HG03135 (cell line): Measurements from ENCODE around the gene IL11RA.

Source experiments
- ATAC-seq: cut with Tn5 transposase; IDR thresholded peaks from one replicate; pipeline ENCODE4 v1.9.1; 2021; ENCODE audit warnings: mild to moderate bottlenecking, moderate library complexity; ENCODE audit not compliant: unreplicated experiment

The IL11RA gene

GRCh38 chr9:34684816-34685215 lies 32.8 kb downstream of the IL11RA start:
- no peak for ATAC-seq

GRCh38 chr9:34685591-34685990 lies 33.6 kb downstream of the IL11RA start:
- no peak for ATAC-seq

GRCh38 chr9:34686231-34686630 lies 34.2 kb downstream of the IL11RA start:
- ATAC-seq = no peak

- no peak for ATAC-seq
Observed at GRCh38 chr9:34686732-34687131, 34.7 kb downstream of the IL11RA start.

GRCh38 chr9:34687276-34688030 lies 35.5 kb downstream of the IL11RA start:
- ATAC-seq = no peak

GRCh38 chr9:34688329-34689115 lies 36.5 kb downstream of the IL11RA start:
- no peak for ATAC-seq

- ATAC-seq = no peak
Observed at GRCh38 chr9:34689116-34689470, 37.1 kb downstream of the IL11RA start.

GRCh38 chr9:34689512-34689911 lies 37.5 kb downstream of the IL11RA start:
- no peak for ATAC-seq

GRCh38 chr9:34690983-34691935 lies 39.3 kb downstream of the IL11RA start, which contains the start of gene CCL19:
TSS of gene CCL19 (minus strand) at chr9:34691276. CDS start at chr9:34691139, 137 bp downstream.
- ATAC-seq = no peak

GRCh38 chr9:34691936-34692315 lies 39.9 kb downstream of the IL11RA start:
- ATAC-seq = no peak

- no peak for ATAC-seq
Observed at GRCh38 chr9:34693560-34693959, 41.6 kb downstream of the IL11RA start.

GRCh38 chr9:34694811-34695210 lies 42.8 kb downstream of the IL11RA start:
- ATAC-seq = no peak

- ATAC-seq = no peak
Observed at GRCh38 chr9:34701023-34701768, 49.2 kb downstream of the IL11RA start.

GRCh38 chr9:34701769-34702736 lies 50.1 kb downstream of the IL11RA start:
- ATAC-seq = no peak

GRCh38 chr9:34707130-34707529 lies 55.1 kb downstream of the IL11RA start:
- ATAC-seq = no peak

- ATAC-seq = no peak
Observed at GRCh38 chr9:34709196-34709978, 57.4 kb downstream of the IL11RA start.

- no peak for ATAC-seq
Observed at GRCh38 chr9:34710023-34710422, 58.0 kb downstream of the IL11RA start, which contains the start of gene CCL21. TSS of gene CCL21 (minus strand) at chr9:34710136. CDS start at chr9:34710066, 70 bp downstream.
